ENCODE results near the gene ANKRD63.

Gene ANKRD63

GRCh38 chr15:40286061-40286532, 3.2 kb upstream of the ANKRD63 start:
- no peak for DNase-seq (ENCODE audit: low read depth in 2 of 2)
- TF ChIP-seq CTCF (IDR thresholded peaks at IDR 0.05; ENCODE audit: low read depth, low read length) = no peak
- no peak overlapping the region for H3K4me3 ChIP-seq (replicated peaks in 1 of 2; ENCODE audit: low read depth in 2 of 2, low read length in 2 of 2)

- H3K4me3 ChIP-seq (replicated peaks in 1 of 2; ENCODE audit: low read depth in 2 of 2, low read length in 2 of 2) = no peak overlapping the region
- DNase-seq (ENCODE audit: low read depth in 2 of 2) = no peak
- TF ChIP-seq CTCF (IDR thresholded peaks at IDR 0.05; ENCODE audit: low read depth, low read length) = no peak
These were observed 2.7 kb upstream of the ANKRD63 start for GRCh38 chr15:40285554-40286011.

- peak in 1 of 2 donors; percentile 48 for DNase-seq (ENCODE audit: low read depth in 2 of 2)
- no peak for TF ChIP-seq CTCF (IDR thresholded peaks at IDR 0.05; ENCODE audit: low read depth, low read length)
- H3K4me3 ChIP-seq (replicated peaks in 1 of 2; ENCODE audit: low read depth in 2 of 2, low read length in 2 of 2) = no peak overlapping the region
These were observed 2.3 kb upstream of the ANKRD63 start for GRCh38 chr15:40285151-40285550.

- no peak for TF ChIP-seq CTCF (IDR thresholded peaks at IDR 0.05; ENCODE audit: low read depth, low read length)
- no peak overlapping the region for H3K4me3 ChIP-seq (replicated peaks in 1 of 2; ENCODE audit: low read depth in 2 of 2, low read length in 2 of 2)
- no peak for DNase-seq (ENCODE audit: low read depth in 2 of 2)
These were observed 894 bp upstream of the ANKRD63 start for GRCh38 chr15:40283615-40284300.

- DNase-seq (ENCODE audit: low read depth in 2 of 2) = peak in 1 of 2 donors; percentile 24
- H3K4me3 ChIP-seq (replicated peaks in 1 of 2; ENCODE audit: low read depth in 2 of 2, low read length in 2 of 2) = peak overlapping the region; percentile 33 to 37
- no peak for TF ChIP-seq CTCF (IDR thresholded peaks at IDR 0.05; ENCODE audit: low read depth, low read length)
These were observed 556 bp downstream of the ANKRD63 start for GRCh38 chr15:40282147-40282868.

- DNase-seq (ENCODE audit: low read depth in 2 of 2) = no peak
- no peak for TF ChIP-seq CTCF (IDR thresholded peaks at IDR 0.05; ENCODE audit: low read depth, low read length)
- peak overlapping the region in 1 of 2 donors; percentile 33 for H3K4me3 ChIP-seq (replicated peaks in 1 of 2; ENCODE audit: low read depth in 2 of 2, low read length in 2 of 2)
These were observed 1.1 kb downstream of the ANKRD63 start for GRCh38 chr15:40281801-40282146.

Measured in cardiac fibroblast (primary cell).